Activated effector memory CD4-positive, alpha-beta T cell treated with anti-CD3 and anti-CD28 coated beads, Interleukin-2, amount 50 U/mL, for 16 hours (primary cell): ENCODE data around the gene OSTC.

Experiments
- DNase-seq: peaks from one replicate; pipeline ENCODE4 v3.0.0-alpha.2; 2020

OSTC gene

GRCh38 chr4:108650212-108651013 lies at the start of gene OSTC:
TSS of gene OSTC (plus strand) at chr4:108650599. CDS start at chr4:108650656, 57 bp downstream.
- DNase-seq, result peak; percentile 97

DNA sequence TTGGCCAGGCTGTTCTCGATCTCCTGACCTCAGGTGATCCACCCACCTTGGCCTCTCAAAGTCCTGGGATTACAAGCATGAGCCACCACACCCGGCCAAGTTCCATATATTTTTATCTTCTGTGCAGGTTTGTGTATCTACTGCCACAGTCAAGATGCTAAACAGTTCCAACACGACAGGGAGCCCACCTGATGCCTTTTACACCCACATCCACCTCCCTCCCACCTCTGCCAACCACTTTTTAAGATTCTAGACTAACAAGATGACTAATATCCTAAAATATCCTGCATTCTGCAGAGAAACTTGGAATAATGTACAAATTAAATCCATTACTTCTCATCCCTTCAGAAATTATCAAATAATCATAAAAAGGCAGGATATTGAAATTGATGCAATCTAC lies 49.3 kb upstream of the OSTC start:
- DNase-seq, result no peak

DNA sequence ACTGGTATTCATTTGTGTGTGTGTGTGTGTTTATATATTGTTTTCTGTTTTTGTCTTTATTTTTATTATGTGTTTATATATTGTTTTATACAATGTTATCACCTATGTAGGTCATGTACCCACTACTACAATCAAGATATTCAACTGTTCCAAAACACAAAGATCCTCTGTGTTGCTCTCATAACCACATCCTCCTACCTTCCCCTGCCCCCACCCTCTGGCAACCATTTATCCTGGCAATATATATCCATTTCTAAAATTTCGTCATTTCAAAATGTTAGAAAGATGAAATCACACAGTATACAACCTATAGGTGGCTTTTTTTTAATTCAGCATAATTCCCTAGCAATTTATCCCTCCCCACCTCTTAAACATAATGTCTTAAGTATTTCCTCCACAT lies 48.9 kb upstream of the OSTC start:
- no peak for DNase-seq

DNA sequence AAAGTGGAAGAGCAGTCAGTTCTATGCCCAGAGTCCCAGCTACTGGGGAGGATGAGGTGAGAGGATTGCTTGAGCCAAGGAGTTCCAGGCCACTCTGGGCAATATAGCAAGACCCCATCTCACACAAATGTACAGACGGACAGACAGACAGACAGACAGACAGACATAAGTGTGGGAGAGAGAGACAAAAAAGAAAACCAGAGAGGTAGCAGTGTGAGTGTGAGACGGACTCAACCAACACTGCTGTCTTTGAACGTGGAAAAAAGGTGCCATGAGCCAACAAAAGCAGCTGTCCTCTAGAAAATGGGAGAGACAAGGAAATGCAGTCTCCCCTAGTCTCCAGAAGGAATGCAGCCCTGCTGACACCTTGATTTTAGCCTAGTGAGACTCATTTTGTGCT lies 48.2 kb upstream of the OSTC start:
- no peak for DNase-seq

DNA sequence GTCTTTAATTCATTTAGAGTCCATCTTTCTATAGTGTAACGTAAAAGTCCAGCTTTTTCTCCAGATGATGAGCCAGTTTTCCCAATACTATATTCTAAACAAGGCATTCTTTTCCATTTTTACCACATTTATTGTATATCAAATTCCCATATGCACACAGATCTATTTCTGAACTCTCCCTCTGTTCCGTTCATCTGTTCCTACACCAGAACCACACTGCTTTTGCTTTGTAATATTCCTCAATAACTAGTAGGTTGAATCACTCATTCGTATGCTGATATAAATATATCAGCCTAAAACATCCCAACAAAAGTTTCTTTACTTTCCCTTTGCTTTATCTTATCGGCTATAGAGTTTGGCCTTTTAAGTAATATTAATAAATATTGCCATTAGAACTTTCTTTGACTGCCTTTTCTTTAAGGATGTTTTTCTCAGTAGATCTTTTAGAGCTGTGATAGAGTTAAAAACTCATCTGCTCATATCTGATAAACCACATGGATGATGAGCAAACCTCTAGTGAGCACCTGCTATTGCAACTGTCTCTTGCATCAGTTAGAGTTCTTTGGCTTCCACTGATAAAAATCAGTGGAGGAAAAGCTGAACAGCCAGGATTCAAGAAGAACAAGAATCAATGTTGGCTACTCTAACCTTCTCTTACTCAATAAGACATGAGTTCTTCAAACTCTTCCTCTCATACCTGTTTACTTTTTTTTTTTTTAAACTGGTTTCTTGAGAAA lies 43.2 kb upstream of the OSTC start:
- no peak for DNase-seq

DNA sequence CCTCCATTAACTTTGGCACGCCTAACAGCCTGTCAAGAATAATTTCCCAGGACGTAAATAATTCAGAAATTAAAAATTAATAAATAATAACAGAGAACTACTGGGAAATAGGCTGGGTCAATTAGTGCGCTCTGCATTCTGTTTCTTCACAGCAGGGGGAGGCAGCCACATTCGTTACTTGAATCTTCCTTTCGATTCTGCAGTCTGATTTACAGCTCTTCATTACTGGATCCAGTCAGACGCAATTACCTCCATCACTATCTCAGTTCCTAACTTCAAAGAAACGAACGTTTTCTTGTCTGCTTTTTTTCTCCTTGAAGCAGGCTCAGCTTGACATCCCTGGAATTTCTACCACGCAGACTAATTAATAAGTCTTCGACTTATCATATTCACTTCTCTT lies 39.0 kb upstream of the OSTC start:
- DNase-seq, result no peak

GRCh38 chr4:108612365-108612764 lies 38.0 kb upstream of the OSTC start:
- DNase-seq, result no peak

GRCh38 chr4:108619372-108620100 lies 30.9 kb upstream of the OSTC start:
- DNase-seq, result peak; percentile 71

DNA sequence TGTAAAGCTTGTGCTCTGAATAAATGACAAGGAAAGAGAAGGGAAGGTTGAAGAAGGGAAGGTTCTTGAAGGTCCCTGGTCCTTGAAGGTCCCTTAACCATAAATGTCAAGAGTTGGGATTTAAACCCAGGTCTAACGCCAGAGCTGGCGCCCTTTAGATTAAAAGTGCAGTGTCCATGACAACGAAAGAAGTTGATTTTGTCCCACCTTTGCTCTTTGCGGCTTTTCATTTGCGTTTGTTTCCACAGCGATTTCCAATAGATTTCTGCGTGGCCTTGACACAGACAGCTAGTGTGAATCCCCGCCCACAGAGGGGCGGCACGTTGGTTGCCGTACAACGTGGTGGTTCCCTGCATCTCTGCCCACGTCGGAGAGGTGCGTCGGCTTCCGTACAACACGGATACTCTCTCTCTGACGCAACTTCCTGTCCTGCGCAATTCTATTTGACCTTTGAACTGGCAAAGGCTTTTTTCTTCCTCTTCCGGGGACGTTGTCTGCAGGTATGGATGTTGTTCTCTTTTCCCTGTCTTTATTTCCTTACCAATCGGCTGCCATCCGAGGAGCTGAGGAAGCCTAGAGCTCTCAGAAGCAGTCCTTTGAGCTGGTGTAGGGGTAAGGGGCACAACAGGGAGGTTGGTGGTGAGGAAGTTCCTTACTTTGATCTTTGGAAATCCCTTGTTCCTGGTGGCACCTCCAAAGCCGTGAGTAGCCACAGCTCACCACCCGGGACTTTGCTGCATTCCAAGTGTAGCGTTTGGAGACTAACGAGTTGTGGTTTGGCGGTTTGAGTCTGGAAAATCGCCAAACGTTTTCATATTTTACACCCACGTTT lies 30.1 kb upstream of the OSTC start, which contains the start of gene RPL34:
Gene RPL34 (plus strand): TSS at position 476 of the 832 bp plus-strand sequence. CDS start 1,384 bp downstream, outside the sequence.
- peak; percentile 98 for DNase-seq

DNA sequence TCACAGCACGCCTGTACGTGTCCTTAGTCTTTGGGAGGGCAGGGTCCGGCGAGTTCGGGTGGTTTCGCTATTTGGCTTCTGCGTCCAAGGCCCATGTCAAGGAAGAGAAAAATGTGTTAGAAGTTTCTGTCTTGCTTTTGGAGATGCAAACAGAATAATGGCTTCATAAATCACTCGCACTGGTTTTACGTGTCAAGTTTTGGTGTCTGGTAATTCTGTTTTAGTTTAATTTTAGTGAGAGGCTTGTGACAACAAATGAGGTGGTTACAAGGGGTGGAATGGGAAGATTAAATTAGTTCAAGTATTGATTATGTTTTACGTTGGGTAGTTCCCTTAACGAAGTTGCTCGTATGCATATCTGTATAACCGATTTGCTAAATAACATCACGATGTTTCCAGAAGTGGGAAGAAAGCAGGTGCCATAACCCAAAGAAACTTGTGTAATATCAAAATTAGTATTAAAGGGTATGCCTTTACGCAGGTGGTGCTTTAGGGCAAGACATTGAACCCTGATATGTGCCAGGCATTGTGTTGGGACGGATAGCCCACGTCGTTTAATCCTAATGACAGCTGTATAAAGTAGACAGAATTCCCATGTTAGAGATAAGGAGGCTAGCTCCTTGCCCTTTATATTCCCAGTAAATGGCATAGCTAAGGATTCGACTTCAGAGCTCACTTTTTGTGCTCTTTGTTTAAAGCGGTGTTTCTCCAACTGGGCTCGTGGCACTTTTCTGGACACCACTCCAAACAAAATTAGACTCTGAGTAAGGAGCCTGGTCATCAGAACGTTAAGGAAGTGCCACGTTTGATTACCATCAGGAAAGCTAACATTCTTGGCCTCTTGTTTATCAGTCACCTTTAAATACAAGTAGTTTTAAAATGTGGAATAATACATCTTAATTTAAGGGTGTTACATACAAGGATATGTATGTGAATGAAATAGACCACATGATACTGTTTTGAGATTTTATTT lies 29.2 kb upstream of the OSTC start:
- no peak for DNase-seq

DNA sequence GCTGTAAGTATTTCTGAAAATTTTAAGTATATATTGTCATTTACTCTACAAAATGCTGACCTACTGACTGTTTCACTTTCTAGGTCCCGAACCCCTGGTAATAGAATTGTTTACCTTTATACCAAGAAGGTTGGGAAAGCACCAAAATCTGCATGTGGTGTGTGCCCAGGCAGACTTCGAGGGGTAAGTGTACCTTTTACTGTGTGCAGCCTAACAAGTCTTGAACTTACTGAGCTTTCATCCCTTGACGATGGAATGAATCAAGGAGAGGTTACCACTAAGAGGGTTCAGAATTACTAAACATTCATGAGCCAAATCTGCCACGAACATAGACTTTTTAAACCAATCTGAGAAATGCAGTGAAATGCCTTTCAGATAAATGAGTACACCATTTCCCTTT lies 28.4 kb upstream of the OSTC start:
- DNase-seq, result no peak

DNA sequence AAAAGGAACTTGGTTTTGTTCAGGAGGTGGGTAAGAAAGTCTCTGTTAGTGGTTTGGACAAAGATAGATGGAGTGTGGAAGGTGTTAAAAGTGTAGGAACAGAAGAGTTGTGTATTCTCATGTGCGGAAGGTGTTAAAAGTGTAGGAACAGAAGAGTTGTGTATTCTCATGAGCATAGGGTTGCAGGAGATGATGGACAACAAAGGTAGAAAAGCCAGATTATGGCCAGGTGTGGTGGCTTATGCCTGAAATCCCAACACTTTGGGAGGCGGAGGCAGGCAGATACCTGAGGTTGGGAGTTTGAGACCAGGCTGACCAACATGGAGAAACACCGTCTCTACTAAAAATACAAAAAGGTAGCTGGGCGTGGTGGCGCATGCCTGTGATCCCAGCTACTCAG lies 27.6 kb upstream of the OSTC start:
- no peak for DNase-seq

DNA sequence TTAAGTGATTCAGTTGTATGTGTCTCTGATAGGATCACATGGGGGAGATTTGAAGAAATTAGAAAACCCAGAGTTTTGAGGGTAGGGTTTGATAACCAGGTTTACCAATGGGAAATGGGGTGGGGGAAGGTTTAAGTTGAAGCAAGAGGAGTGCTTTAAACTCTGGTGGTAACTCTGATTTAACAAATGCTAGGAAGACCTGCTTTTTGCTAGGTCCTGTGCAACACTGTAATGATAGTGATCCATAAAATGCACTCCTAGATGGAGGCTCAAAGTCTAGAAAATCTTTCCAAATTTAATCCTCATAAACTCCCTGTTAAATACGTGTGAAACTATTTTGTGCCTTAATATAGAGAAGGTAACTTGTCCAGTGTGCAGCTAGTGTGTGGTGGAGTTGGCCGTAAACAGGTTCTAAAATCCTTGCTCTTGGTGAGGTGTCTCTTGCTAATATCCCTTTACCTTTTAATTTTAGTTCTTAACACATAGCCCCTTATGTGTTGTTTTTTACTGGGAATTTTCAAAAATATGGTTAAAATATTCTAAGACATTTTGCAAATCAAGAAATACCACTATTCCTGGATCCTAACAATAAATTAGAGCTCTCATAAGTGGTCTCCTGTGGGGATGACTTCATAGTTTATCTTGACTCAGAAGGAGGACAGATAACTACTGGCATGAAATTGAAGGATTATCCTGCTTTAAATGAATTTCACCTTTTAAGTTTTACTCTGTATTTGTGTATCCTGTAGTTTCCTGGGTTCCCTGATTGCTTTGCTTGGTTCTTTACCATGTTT lies 25.9 kb upstream of the OSTC start:
- DNase-seq, result no peak

DNA sequence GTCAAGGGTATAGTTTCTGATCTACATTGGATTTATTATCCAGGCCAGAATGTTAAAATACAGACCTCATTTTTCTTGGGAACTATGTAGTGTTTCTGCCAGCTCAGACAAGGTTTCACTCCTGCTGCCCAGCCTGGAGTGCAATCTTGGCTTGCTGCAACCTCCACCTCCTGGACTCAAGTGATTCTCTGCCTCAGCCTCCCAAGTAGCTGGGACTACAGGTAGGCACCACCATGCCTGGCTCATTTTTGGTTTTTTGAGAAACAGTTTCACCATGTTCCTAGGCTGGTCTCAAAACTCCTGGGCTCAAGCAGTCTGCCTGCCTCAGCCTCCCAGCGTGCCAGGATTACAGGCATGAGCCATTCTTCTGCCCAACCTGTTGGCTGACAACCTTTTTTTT lies 24.3 kb upstream of the OSTC start:
- no peak for DNase-seq

DNA sequence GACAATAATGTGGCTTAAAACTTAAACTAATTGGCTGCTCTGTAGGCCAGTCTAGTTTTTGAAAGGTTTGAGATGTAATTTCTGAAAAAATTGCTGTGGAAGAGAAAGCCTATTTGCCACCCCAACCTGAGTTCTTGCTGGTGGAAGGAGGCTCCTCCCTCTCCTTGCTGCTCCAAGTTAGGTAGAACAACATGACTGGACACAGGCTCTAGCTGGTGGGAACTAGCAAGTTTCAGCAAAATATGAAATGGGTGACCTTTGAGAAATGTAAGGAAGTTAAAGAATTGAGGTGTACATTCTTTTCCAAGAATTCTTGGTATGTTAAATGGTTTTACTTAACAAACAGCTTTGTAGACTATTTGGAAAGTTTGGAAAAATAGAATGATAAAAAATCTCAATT lies 22.0 kb upstream of the OSTC start:
- no peak for DNase-seq

DNA sequence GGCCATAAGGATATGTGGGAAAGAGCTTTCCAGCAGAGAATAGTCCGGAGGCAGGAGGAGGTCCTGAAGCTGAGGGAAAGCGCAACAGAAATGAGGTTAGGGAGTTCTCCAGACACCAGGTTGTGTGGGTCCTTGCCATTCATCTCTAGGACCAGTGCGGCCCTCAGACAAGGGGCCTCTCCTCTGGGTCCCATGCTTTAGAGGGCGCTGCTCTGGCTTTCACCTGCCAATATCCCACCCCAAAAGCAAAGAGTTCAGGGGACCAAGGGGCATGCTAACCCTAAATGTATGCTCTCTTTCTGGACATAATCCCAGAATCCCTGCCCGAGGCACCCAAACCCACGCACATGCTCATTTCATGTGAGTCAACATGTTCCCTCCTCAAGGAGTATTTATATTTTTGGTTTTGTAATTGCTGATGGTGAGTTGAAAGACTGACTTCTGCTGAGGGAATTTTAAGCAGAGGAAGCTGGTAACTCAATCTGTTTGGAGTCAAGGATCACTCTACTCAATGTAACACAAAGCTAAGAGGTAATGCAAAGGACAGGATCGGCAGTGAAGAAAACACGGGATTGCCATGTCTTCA lies 15.2 kb upstream of the OSTC start:
- DNase-seq, result no peak

- no peak for DNase-seq
These were observed 14.2 kb upstream of the OSTC start for GRCh38 chr4:108636246-108636645.

DNA sequence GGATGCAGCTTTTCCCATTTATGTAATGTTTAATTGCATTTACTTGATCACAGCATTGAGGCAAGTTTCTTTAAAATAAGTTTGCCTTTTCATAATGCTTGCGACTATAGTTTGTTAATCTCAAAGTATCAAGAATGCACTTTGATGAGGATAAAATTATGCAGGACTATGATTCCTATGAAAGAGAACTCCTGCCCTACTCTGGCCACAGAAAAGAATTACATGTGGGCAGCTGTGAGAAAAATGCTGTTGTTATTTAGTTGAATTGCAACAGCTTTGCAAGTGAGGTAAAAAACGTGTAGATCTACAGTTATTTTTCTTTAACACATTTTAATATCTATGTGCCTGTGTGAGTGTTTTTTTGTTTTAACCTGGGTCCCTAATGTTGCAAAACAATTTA lies 12.5 kb upstream of the OSTC start:
- no peak for DNase-seq

DNA sequence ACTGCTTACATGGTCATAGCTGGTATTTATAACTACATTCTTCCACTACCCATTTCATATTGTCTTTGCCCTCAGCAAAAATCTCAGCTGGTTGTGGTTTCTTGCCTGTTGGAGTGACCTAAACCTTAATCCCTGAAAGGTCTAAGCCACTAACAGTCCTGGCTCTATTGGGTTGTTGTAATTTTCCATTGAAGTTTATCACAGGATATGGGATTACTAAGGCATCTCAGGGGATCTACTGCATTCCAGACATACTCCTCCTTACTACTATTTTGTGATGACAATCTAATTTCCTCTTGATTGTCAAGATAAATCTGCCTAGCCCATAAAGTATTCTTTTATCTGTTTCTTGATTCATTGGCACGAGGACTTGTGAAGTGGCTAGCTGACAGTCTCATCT lies 6.2 kb upstream of the OSTC start:
- no peak for DNase-seq

GRCh38 chr4:108646706-108647105 lies 3.7 kb upstream of the OSTC start:
- DNase-seq, result no peak
